ENCODE measurements around the gene LEFTY2.
"Not testable (repeated sequence)": the region's sequence is repeated elsewhere in the genome, so short reads cannot be mapped to it uniquely, and the experiment has no call there.

The LEFTY2 gene

DNA sequence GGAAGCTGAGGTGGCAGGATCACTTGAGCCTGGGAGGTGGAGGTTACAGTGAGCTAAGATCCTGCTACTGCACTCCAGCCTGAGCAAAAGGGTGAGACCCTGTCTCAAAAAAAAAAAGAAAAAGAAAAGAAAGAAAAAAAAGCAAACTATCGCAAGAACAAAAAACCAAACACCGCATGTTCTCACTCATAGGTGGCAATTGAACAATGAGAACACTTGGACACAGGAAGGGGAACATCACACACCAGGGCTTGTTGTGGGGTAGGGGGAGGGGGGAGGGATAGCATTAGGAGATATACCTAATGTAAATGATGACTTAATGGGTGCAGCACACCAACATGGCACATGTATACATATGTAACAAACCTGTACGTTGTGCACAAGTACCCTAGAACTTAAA, 11.6 kb downstream of the LEFTY2 start:
- not testable (repeated sequence) for DNase-seq (ENCODE audit: low spot score)

GRCh38 chr1:225928186-225929175, 12.5 kb downstream of the LEFTY2 start:
- DNase-seq (ENCODE audit: low spot score) = no peak

DNA sequence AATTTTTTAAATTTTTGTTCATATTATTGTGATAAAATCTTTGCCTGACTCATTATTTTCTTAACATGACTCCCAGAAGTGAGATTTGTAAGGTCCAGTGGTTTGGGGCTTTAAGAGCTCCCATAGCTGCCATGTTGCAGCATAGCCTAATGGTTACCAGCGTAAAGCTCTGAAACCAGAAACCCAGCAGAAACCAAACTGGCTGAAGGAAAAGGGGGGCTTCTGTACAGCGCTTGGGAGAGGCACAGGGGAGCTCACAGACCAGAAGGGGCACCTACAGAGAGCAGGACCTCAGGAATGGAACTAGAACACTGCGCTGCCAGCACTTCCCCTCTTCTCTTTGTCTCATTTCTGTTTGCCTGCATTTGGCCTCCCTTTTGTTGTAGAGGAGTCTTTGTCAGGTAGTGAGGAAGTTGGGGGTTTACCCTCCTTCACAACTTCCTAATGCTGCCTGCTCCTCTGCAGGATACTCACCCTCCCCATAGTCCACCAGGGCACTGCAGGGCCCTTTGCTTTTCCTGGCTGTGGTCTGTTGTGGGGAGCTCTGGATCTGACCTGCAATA, 14.4 kb downstream of the LEFTY2 start:
- DNase-seq (ENCODE audit: low spot score) = peak; percentile 46

DNA sequence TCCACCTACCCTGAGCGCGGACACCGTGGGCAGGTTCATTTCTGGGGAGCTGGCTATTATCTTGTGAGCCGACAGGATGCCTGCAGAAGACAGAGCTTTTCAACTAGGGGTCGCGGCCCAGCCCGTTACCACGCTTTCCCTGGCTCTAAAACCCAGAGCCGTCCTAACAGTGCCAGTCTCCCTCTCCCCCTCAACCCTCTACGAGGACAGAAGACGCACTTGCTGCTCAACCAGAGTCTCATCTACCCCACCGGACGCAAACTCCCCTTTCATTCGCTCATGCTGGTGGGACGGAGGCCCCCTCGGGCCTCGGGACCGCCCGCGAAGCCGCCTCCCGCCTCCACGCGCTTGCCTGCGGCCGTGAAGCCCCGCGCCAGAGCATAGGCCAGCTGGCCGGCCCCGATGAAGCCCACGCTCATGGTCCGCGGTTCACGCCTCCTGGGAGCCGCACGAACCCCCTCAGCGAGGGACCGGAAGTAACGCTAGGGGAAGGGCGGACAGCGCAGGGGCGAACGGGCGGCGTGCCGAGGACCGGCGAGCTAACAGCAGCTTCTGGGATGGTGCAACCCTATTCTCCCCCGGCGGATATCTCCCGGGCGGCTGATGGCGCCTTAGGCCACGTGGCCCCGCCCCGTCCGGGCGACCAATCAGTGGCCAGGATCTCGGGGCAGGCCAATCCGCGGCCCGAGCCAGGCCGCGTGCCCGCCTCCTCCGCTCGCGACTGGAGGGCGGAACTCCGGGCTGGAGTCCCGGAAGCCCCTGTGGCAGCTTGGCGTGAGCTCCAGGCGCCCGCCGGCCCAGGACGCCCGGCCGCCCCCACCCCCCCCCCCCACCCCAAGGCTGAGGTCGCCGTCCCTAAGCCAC, 17.1 kb downstream of the LEFTY2 start, which contains the start of gene PYCR2:
Gene PYCR2 (minus strand): TSS at position 559 of the 864 bp plus-strand sequence. CDS start 140 bp downstream, at position 419.
- peak; percentile 99 for DNase-seq (ENCODE audit: low spot score)

- DNase-seq (ENCODE audit: low spot score) = peak; percentile 41
These were observed 17.7 kb downstream of the LEFTY2 start for GRCh38 chr1:225923381-225923691.

DNA sequence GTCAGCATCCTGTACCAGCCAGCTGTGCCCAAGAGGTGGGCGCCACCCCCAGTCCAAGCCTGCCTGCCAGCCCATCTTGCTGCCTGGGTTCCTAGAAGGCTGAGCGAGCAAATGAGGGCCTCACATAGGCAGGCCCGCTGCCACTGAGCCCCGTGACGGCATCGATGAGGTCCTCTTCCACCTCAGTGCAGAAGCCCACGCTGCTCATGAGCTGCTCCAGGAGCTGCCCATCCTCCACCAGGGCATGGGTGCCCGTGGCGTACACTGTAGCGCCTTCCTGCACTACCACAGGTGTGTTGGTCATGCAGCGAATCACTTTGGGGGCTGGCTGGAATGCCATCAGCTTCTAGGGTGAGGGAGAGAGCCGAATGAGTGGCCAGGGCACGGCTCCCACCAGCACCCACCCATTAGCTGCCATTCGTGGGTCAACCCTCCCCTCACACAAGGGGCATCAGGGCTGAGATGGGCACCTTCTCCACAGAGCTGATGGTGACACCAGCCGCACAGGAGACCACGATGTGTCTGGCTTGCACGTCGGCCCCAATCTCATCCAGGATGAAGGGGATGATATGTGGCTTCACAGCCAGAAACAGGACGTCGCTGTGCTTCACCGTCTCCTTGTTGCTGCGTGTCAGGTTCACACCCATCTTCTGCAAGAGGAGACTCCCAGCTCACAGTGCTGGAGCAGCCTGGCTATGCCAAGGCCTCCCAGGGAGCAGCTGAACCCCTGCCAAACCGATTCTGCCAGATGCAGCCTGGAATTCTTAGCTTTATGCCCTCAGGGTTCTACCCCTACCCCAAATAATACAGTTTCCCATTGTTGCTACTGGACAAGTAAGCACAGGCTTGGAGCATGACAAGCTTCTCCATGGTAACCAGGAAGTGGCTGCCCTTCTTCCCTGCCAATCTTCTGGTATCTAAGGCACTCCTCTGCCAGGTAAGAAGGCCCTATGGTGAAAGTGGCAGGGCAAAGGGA, 19.0 kb downstream of the LEFTY2 start:
- DNase-seq (ENCODE audit: low spot score) = no peak

- no peak for DNase-seq (ENCODE audit: low spot score)
These were observed 21.1 kb downstream of the LEFTY2 start for GRCh38 chr1:225919906-225920305.

- DNase-seq (ENCODE audit: low spot score) = no peak
These were observed 22.7 kb downstream of the LEFTY2 start for GRCh38 chr1:225918280-225918679.

DNA sequence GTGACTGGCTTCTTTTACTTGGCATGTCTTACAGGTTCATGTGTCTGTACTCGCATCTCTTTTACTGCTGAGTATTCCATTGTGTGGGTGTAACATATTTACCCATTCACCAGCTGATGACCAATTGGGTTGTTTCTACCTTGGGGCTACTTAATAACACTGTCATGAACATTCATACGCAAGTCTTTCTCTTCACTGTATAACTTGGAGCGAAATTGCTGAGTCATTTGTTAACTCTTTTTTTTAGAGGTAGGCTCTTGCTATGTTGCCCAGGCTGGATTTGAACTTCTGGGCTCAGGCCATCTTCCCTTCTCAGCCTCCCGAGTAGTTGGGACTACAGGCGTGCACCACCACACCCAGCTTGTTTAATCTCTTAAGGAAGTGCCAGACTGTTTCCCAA, 23.5 kb downstream of the LEFTY2 start:
- DNase-seq (ENCODE audit: low spot score) = no peak

GRCh38 chr1:225917101-225917500, 23.9 kb downstream of the LEFTY2 start:
- no peak for DNase-seq (ENCODE audit: low spot score)

- no peak for DNase-seq (ENCODE audit: low spot score)
These were observed 25.5 kb downstream of the LEFTY2 start for GRCh38 chr1:225915538-225915991.

- DNase-seq (ENCODE audit: low spot score) = no peak
These were observed 26.1 kb downstream of the LEFTY2 start for GRCh38 chr1:225914947-225915346.

DNA sequence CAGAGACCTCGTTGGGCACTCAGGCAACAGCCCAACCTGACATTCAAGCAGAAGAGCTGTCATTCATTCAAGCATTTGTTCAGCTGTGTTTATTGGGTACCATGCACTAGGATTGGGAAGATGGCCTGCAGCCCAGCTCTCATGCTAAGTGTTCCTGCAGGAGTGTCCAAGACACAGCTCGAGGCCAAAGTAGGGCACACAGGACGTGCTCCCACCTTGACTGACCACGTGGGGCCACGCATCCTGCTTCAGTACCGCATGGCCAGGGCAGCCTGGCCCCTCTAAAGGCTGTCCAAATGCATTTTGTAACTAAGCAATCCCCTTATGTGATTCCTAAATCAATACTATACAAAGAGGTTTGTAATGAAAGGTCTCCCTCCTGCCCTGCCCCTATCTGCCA, 26.6 kb downstream of the LEFTY2 start:
- DNase-seq (ENCODE audit: low spot score) = no peak

DNA sequence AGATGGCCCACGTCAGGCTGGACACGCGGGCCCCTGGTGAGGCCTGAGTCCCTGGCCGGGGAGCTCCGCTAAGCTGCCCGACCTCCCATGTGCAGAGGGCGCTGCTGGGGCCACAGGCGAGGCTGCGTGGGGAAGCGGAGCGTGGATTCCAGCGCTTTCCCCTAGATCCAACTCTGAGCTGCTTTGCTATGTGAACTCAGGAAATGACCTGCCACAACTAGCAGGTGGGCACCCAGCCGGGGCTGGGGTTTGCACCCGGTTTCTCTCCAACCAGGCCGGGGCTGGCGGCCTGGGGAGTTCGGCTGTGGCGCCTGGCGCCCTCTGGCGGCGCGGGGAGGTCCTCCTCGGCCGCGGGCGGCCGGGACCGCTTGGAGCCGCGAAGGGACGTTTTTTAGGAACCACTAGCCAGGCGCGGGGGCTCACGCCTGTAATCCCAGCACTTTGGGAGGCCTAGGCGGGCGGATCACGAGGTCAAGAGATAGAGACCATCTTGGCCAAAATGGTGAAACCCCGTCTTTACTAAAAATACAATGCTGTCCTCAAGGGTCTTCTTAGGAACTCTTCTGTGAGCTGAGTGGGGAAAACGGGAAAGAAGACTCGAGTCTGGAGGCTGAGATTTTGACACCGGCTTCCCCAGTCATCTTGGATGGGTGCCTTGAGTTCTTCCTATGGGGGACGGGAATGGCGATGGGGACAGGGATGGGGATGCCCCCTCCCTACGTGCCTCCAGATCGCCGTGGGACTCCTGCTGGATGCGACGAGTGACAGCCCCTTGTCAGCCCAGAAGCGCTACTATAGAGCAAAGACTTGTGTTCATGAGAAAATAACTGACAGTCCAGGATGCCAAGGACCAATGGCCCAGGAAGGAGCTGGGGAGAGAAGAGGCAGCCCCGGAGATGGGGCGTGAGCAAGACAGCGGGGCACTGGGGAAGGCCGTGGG, 29.6 kb downstream of the LEFTY2 start:
- DNase-seq (ENCODE audit: low spot score) = peak; percentile 76

DNA sequence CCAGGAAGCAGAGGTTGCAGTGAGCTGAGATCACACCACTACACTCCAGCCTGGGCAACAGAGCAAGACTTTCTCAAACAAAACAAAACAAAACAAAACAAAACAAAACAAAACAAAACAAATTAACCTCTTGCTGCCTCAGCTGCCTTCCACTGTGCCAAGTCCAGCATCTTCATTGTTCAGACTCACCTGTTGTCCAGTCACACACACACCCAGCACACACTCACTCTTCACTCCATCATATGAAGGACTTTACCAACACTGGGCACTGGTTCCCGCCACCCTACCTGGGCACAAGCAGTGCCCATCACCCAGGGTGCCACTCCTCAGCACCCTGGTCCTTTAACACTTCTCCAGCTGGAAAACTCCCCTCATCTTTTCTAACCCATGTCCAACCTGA, 31.5 kb downstream of the LEFTY2 start:
- no peak for DNase-seq (ENCODE audit: low spot score)

- DNase-seq (ENCODE audit: low spot score) = no peak
These were observed 32.2 kb downstream of the LEFTY2 start for GRCh38 chr1:225908773-225909172.

DNA sequence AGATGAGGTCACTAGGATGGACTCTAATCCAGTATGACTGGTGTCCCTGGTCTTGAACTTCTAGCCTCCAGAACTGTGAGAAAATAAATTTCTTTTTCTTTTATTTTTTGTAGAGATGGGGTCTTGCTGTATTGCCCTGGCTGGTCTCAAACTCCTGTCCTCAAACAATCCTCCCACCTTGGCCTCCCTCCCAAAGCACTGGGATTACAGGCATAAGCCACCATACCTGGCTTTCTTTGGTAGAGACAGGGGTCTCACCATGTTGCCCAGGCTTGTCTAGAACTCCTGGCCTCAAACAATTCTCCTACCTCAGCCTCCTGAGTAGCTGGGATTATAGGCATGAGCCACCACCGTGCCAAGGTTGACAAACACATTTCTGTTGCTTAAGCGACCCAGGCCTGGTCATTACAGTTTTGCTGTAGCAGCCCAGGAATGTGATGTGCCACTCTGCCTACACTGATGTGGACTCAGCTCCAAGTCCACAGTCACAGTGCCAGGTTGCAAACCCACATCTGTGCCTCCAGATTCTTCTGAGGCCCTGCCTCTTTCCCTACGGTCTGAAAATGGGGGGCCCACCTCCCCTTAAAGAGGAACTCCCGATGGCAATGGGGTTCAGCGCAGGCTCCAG, 32.9 kb downstream of the LEFTY2 start:
- DNase-seq (ENCODE audit: low spot score) = no peak

GRCh38 chr1:225907341-225907740, 33.7 kb downstream of the LEFTY2 start:
- DNase-seq (ENCODE audit: low spot score) = no peak

- DNase-seq (ENCODE audit: low spot score) = no peak
These were observed 34.6 kb downstream of the LEFTY2 start for GRCh38 chr1:225906467-225906866.

- no peak for DNase-seq (ENCODE audit: low spot score)
These were observed 37.4 kb downstream of the LEFTY2 start for GRCh38 chr1:225903623-225904022.
